Lower leg skin (tissue), 4 donors: Measurements from ENCODE around the gene CAB39L. TPM values are rescaled to one million over a fixed set of nuclear protein-coding genes. Genes with fewer than 3 reads are reported as not detected.
A peak's percentile ranks its signal among the peaks of the same experiment; 100 is the strongest.

Source experiments
- DNase-seq, 2 donors: peaks; one replicate each; pipeline ENCODE4 v3.0.0-alpha.2; 2019; ENCODE audit warnings: low spot score in 2 of 2
- H3K4me3 ChIP-seq: fragments of 200-600 bp; sonication (generic); 2 replicates; pipeline ENCODE4 v1.5.1; 2017; ENCODE audit warnings: mild to moderate bottlenecking, low read depth; ENCODE audit not compliant: poor library complexity, severe bottlenecking
- POLR2A ChIP-seq, 2 donors: fragments of 450-650 bp; IDR thresholded peaks; one replicate each; pipeline ENCODE4 v1.6.1; 2016 to 2017; ENCODE audit warnings: antibody characterized with exemption in 2 of 2, mild to moderate bottlenecking in 1 of 2, moderate library complexity in 1 of 2
- WGBS, 2 donors: methylation state at CpG; one replicate each; pipeline ENCODE4 v1.1.5; 2018; 5-methylcytosine and 5-hydroxymethylcytosine counted together
- intact Hi-C: fragments of 100-400 bp; cut with DNase I; formaldehyde crosslinking; loops from one replicate; pipeline ENCODE4 v1.15.0; 2023; ENCODE audit warnings: low total_unique reads
- total RNA-seq, 4 donors: library from RNA; depleted of rRNA; stranded (reverse); fragments of >200 nt; gene quantifications; one replicate each; pipeline ENCODE4 v1.1.0, GENCODE V29; 2016
- TF ChIP-seq, protein P1 (sequence below), 3 donors: fragments of 450-650 bp; IDR thresholded peaks; one replicate each; pipeline ENCODE4 v1.5.1; 2016; ENCODE audit warnings: antibody characterized with exemption in 3 of 3, mild to moderate bottlenecking in 3 of 3, moderate library complexity in 2 of 3

Gene CAB39L
- total RNA-seq, 4 donors from 2014 or later, result 14.9 to 31.1 (median 26.3) TPM

DNA sequence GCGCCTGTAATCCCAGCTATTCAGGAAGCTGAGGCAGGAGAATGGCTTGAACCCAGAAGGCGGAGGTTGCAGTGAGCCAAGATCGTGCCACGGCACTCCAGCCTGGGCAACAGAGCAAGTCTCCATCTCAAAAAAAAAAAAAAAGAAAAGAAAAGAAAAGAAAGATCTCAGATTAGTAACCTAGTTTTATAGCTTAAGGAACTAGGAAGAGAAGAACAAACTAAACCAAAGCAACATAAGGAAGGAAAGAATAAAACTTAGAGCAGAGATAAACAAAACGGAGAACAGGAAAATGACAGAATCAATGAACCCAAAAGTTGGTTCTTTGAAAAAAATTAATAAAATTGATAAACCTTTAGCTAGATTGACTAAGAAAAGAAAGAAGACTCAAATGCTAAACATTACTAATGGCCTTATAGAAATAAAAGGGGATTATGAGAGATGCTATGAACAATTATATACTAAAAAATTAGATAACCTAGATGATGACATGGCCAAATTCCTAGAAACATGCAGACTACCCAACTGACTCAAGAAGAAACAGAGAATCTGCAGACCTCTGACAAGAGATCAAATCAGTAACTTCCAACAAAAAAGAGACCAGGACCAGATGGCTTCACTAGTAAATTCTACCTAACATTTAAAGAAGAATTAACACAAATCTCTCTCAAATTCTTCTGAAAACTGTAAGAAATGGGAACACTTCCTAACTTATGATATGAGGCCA is 127.9 kb downstream of the CAB39L start:
- no peak for DNase-seq
- 95 to 96% methylated on average over 5 of the region's 5 CpGs for WGBS, 2 donors
- intact Hi-C loops, result no loop called here
- H3K4me3 ChIP-seq, result no peak overlapping the region
- TF ChIP-seq, protein P1, sequence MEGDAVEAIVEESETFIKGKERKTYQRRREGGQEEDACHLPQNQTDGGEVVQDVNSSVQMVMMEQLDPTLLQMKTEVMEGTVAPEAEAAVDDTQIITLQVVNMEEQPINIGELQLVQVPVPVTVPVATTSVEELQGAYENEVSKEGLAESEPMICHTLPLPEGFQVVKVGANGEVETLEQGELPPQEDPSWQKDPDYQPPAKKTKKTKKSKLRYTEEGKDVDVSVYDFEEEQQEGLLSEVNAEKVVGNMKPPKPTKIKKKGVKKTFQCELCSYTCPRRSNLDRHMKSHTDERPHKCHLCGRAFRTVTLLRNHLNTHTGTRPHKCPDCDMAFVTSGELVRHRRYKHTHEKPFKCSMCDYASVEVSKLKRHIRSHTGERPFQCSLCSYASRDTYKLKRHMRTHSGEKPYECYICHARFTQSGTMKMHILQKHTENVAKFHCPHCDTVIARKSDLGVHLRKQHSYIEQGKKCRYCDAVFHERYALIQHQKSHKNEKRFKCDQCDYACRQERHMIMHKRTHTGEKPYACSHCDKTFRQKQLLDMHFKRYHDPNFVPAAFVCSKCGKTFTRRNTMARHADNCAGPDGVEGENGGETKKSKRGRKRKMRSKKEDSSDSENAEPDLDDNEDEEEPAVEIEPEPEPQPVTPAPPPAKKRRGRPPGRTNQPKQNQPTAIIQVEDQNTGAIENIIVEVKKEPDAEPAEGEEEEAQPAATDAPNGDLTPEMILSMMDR (IDR thresholded peaks at IDR 0.05), result no peak

DNA sequence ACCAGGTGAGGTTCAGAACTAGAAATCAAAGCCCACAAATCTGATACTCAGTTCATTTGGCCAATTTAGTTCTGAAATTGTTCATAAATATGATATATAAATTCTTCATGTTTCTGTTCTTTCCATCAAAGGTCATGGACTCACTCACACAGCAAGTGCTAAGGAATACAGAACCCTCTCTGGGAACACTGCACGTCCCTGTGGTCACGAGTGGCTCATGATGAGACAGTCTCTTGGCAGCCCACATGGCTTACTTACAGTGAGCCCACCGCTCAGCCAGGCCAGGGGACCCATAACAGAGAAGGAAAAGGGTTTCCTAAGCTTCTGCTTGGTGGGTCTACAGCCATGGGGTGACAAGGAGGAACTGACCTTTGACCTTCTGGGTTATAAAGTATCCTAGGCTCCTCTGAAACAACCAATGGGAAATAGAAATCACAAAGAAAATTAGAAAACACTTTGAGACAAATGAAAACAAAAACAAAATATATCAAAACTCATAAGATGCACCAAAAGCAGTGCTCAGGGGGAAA is 128.8 kb downstream of the CAB39L start:
- TF ChIP-seq, protein P1 (IDR thresholded peaks at IDR 0.05), result no peak
- TF ChIP-seq POLR2A (IDR thresholded peaks at IDR 0.05), result no peak
- H3K4me3 ChIP-seq, result no peak overlapping the region
- intact Hi-C loops, result no loop called here
- DNase-seq, result peak in 1 of 2 donors; percentile 40
- WGBS, 2 donors, result 89 to 90% methylated on average over 3 of the region's 3 CpGs

DNA sequence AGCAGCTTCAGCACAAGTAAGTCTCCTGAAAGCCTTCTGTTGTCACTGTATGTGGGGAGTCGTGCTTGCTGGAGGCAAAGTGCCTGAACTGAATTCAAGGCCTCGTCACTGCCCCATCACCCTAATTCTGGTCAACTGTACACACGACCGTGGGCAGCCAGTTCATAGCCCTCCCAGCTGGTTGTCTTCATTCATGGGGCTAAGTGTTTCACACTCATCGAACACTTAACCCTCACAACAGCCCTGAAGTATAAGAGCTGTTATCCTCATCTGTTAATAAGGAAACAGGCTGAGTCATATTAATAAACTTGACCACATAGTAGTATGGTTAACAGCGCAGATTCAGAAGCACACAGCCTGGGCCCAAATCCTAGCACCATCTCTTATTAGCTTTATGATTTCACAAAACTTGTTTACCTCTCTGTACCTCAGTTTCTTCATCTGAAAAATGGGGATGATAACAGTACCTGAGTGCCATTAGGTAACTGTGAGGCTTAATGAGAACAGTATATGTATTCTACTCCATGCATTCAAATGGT is 129.5 kb downstream of the CAB39L start:
- intact Hi-C loops, result no loop called here
- H3K4me3 ChIP-seq, result no peak overlapping the region
- WGBS, 2 donors, result 47 to 78% methylated on average over 6 of the region's 6 CpGs
- no peak for DNase-seq
- TF ChIP-seq, protein P1 (IDR thresholded peaks at IDR 0.05), result no peak
- TF ChIP-seq POLR2A (IDR thresholded peaks at IDR 0.05), result no peak

DNA sequence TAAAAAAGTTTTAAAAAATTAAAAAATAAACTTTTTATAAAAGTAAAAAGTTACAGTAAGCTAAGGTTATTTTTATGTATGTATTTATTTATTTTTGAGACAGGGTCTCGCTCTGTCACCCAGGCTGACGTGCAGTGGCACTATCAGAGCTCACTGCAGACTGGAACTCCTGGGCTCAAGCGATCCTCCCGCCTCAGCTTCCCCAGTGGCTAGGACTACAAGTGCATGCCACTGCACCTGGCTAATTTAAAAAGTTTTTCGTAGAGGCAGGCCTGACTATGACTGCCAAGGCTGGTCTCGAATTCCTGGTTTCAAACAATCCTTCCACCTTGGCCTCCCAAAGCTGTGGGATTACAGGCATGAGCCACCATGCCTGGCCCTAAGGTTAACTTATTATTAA is 132.0 kb downstream of the CAB39L start:
- intact Hi-C loops, result no loop called here
- H3K4me3 ChIP-seq, result no peak overlapping the region
- TF ChIP-seq POLR2A (IDR thresholded peaks at IDR 0.05), result no peak
- TF ChIP-seq, protein P1 (IDR thresholded peaks at IDR 0.05), result no peak
- DNase-seq, result peak in 1 of 2 donors; percentile 50
- 94 to 96% methylated on average over 6 of the region's 6 CpGs for WGBS, 2 donors

DNA sequence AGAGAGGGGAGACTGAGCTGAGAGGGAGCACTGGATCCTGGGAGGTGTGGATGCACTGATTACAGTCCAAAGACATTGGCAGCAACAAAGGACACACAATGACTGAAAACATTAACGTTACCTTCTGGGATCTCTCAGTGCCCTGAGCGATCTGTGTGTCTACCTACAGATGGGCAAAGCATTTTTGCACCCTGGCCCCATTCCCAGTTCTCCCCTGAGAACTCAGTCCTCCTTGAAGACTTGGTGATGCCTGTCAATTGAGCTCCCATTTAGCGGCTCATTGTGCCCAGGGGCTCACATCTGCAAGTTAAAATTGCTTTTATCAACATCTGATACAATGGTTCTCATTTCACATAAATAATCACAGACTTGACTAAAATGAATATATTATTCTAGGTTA is 133.6 kb downstream of the CAB39L start:
- peak in 1 of 2 donors; percentile 81 for DNase-seq
- H3K4me3 ChIP-seq, result no peak overlapping the region
- intact Hi-C loops, result no loop called here
- WGBS, 2 donors, result 91 to 92% methylated on average over 3 of the region's 3 CpGs
- TF ChIP-seq, protein P1 (IDR thresholded peaks at IDR 0.05), result no peak
- no peak for TF ChIP-seq POLR2A (IDR thresholded peaks at IDR 0.05)
